Measurements from ENCODE around the gene IL16.

GRCh38 chr15:81347910-81348309 lies 151.2 kb downstream of the IL16 start:
- TF ChIP-seq CTCF (IDR thresholded peaks at IDR 0.05) (no peak), POLR2A (IDR thresholded peaks at IDR 0.05) (no peak)

Measured in breast epithelium (tissue), 3 donors.